ENCODE measurements around the gene IFITM5.

GRCh38 chr11:306645-307371 lies 7.5 kb upstream of the IFITM5 start:
- TF ChIP-seq CTCF (IDR thresholded peaks at IDR 0.05) (no peak), POLR2A (IDR thresholded peaks at IDR 0.05) (no peak)

All from right lobe of liver (tissue), 4 donors.